ENCODE results near the gene NCKAP1. TPM values are rescaled to one million over a fixed set of nuclear protein-coding genes. Genes with fewer than 3 reads are reported as not detected.

Gene NCKAP1
- total and polyA plus RNA-seq, 10 of the 15 experiments (the other 5 are each of a cell fraction or from before 2014, with no cell fraction given): 0.11 to 1.5 (median 0.52) TPM

DNA sequence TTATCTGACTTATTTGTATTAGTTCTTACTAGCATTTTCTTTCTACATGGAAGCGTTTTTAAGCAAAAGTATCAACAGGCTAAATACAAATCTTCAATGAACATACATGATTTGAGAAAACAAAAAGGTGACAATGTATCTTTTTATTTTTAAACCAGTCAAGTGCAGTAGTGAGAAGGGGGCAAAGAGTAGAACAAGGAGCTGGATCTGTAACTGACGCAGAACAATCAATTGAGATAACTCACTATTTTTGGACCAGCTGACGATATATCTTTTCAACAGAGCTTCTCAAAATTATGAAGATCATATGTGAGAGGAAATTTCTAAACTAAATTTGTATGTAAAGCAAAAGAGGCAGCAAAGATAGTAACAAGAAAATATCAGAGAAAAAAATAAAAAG lies 15.5 kb downstream of the NCKAP1 start:
- Histone ChIP-seq H3K9me3 (replicated peaks; ENCODE audit: control insufficient read depth, insufficient read depth, low read length) (no peaks in the 10 kb centered on the region), H3K36me3 (ENCODE audit: control insufficient read depth in 2 of 2, insufficient read depth in 2 of 2, low read length in 1 of 2) (no peaks in the 10 kb centered on the region), H3K27ac (ENCODE audit: control insufficient read depth, insufficient read depth) (no peak overlapping the region), H4K20me1 (ENCODE audit: control insufficient read depth, insufficient read depth) (no peaks in the 10 kb centered on the region), H3K4me2 (ENCODE audit: control insufficient read depth, insufficient read depth) (no peak overlapping the region), H3K4me3 (no peak overlapping the region), H3K79me2 (ENCODE audit: control insufficient read depth, insufficient read depth, low read length) (no peaks in the 10 kb centered on the region), H2AFZ (ENCODE audit: control insufficient read depth, low read depth, low read length) (no peak overlapping the region), H3K9ac (ENCODE audit: control insufficient read depth, insufficient read depth, low read length) (no peak overlapping the region), H3K27me3 (replicated peaks in 1 of 2; ENCODE audit: control insufficient read depth in 2 of 2, insufficient read depth in 2 of 2, low read length in 1 of 2) (no peaks in the 10 kb centered on the region), H3K4me1 (ENCODE audit: control insufficient read depth, insufficient read depth, low read length) (no peaks in the 10 kb centered on the region)
- intact Hi-C loops (cut with micrococcal nuclease; ENCODE audit: unreplicated experiment): no loop called here
- ChIA-PET RAD21 (ENCODE audit: unreplicated experiment) (no interaction called here), SMC1A (ENCODE audit: uncharacterized antibody, unreplicated experiment) (interaction anchor here (0.9 kb wide), 1 partner anchor 222 kb away, joined by 3 read pairs; no protein-coding TSS in a partner anchor), CTCF (interaction anchor here (1.3 kb wide), 1 partner anchor 9 kb away, joined by 3 read pairs; no protein-coding TSS in a partner anchor), POLR2A (no interaction called here)
- in situ Hi-C loops (cut with MboI): no loop called here
- DNase-seq (ENCODE audit: low read depth, low spot score): no peak
- 68% methylated on average over 3 of the region's 3 CpGs for WGBS (ENCODE audit: insufficient coverage, insufficient replicate concordance, low lambda C conversion rate, missing lambda C conversion rate)
- no TSS peak for BruUV-seq (replicated peaks)
- TF ChIP-seq ZNF207 (IDR thresholded peaks at IDR 0.05; ENCODE audit: borderline replicate concordance) (no peak), FOXM1 (IDR thresholded peaks at IDR 0.05; ENCODE audit: low read depth, low read length) (no peak), SMAD5 (IDR thresholded peaks at IDR 0.05; ENCODE audit: low read depth) (no peak), CEBPB (IDR thresholded peaks at IDR 0.05; ENCODE audit: borderline replicate concordance in 1 of 2, low read depth in 2 of 2, low read length in 2 of 2) (no peak), CBX3 (IDR thresholded peaks at IDR 0.05; ENCODE audit: borderline replicate concordance, low read depth) (no peak), IKZF2 (IDR thresholded peaks at IDR 0.05) (no peak)
- TF ChIP-seq, protein P1, sequence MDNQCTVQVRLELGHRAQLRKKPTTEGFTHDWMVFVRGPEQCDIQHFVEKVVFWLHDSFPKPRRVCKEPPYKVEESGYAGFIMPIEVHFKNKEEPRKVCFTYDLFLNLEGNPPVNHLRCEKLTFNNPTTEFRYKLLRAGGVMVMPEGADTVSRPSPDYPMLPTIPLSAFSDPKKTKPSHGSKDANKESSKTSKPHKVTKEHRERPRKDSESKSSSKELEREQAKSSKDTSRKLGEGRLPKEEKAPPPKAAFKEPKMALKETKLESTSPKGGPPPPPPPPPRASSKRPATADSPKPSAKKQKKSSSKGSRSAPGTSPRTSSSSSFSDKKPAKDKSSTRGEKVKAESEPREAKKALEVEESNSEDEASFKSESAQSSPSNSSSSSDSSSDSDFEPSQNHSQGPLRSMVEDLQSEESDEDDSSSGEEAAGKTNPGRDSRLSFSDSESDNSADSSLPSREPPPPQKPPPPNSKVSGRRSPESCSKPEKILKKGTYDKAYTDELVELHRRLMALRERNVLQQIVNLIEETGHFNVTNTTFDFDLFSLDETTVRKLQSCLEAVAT (IDR thresholded peaks at IDR 0.05): no peak
- TF ChIP-seq, protein P2, sequence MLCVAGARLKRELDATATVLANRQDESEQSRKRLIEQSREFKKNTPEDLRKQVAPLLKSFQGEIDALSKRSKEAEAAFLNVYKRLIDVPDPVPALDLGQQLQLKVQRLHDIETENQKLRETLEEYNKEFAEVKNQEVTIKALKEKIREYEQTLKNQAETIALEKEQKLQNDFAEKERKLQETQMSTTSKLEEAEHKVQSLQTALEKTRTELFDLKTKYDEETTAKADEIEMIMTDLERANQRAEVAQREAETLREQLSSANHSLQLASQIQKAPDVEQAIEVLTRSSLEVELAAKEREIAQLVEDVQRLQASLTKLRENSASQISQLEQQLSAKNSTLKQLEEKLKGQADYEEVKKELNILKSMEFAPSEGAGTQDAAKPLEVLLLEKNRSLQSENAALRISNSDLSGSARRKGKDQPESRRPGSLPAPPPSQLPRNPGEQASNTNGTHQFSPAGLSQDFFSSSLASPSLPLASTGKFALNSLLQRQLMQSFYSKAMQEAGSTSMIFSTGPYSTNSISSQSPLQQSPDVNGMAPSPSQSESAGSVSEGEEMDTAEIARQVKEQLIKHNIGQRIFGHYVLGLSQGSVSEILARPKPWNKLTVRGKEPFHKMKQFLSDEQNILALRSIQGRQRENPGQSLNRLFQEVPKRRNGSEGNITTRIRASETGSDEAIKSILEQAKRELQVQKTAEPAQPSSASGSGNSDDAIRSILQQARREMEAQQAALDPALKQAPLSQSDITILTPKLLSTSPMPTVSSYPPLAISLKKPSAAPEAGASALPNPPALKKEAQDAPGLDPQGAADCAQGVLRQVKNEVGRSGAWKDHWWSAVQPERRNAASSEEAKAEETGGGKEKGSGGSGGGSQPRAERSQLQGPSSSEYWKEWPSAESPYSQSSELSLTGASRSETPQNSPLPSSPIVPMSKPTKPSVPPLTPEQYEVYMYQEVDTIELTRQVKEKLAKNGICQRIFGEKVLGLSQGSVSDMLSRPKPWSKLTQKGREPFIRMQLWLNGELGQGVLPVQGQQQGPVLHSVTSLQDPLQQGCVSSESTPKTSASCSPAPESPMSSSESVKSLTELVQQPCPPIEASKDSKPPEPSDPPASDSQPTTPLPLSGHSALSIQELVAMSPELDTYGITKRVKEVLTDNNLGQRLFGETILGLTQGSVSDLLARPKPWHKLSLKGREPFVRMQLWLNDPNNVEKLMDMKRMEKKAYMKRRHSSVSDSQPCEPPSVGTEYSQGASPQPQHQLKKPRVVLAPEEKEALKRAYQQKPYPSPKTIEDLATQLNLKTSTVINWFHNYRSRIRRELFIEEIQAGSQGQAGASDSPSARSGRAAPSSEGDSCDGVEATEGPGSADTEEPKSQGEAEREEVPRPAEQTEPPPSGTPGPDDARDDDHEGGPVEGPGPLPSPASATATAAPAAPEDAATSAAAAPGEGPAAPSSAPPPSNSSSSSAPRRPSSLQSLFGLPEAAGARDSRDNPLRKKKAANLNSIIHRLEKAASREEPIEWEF (IDR thresholded peaks at IDR 0.05; ENCODE audit: insufficient replicate concordance, low read depth, low read length): no peak
- TF ChIP-seq, protein P3, sequence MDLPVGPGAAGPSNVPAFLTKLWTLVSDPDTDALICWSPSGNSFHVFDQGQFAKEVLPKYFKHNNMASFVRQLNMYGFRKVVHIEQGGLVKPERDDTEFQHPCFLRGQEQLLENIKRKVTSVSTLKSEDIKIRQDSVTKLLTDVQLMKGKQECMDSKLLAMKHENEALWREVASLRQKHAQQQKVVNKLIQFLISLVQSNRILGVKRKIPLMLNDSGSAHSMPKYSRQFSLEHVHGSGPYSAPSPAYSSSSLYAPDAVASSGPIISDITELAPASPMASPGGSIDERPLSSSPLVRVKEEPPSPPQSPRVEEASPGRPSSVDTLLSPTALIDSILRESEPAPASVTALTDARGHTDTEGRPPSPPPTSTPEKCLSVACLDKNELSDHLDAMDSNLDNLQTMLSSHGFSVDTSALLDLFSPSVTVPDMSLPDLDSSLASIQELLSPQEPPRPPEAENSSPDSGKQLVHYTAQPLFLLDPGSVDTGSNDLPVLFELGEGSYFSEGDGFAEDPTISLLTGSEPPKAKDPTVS (IDR thresholded peaks at IDR 0.05; ENCODE audit: low read depth, low read length): no peak
- no peak for ATAC-seq
- no peak for FAIRE-seq
